HCT116 (cell line): ENCODE measurements around the gene ATXN7L2. TPM values are rescaled to one million over a fixed set of nuclear protein-coding genes. Genes with fewer than 3 reads are reported as not detected.

ENCODE experiments used
- ATAC-seq: fragments of 200-7000 bp; cut with Tn5 transposase; 2 replicates; pipeline ENCODE4 v1.9.1; 2020; ENCODE audit warnings: mild to moderate bottlenecking, moderate library complexity
- BruUV-seq: library from RNA; stranded (reverse); fragments of 400-500 nt; replicated peaks from 2 replicates; lab custom pipeline; 2021; lab: Mats Ljungman, UMichigan
- CTCF ChIA-PET: fragments of 300-600 bp; sonication (Branson Sonifier 250); formaldehyde crosslinking; loops from one replicate; lab custom pipeline; 2021; ENCODE audit warnings: antibody characterized with exemption; lab: Charles Lee
- POLR2A ChIA-PET: fragments of 300-600, 350-600 bp; sonication (Branson Sonifier 250); formaldehyde crosslinking; loops from one replicate; lab custom pipeline; 2021; ENCODE audit warnings: antibody characterized with exemption; lab: Charles Lee
- RAD21 ChIA-PET, 2 experiments: fragments of 300-600 bp; sonication (Branson Sonifier 250); formaldehyde crosslinking; loops; one replicate each; lab custom pipeline; 2023; ENCODE audit warnings: low total read pairs in 2 of 2; ENCODE audit not compliant: uncharacterized antibody in 2 of 2, unreplicated experiment in 2 of 2, low non-redundant PET in 1 of 2; lab: Charles Lee
- DNase-seq: peaks from one replicate; pipeline ENCODE4 v3.0.0-alpha.2; 2010; ENCODE audit warnings: low read depth, low spot score
- H2AFZ ChIP-seq: fragments of 200-600 bp; shearing (Covaris generic), sonication (generic); 2 replicates; pipeline ENCODE4 v1.6.1; 2017; ENCODE audit warnings: low read depth, mixed run types, mixed read lengths, antibody characterized with exemption, low read length; ENCODE audit not compliant: poor library complexity, severe bottlenecking
- H3K27ac ChIP-seq: 2 replicates; pipeline ENCODE4 v1.5.1; 2012; ENCODE audit warnings: low read depth, low read length
- H3K27me3 ChIP-seq: fragments of 200-600 bp; sonication (generic); 2 replicates; pipeline ENCODE4 v1.6.1; 2016; ENCODE audit warnings: mixed run types, low read length, mixed read lengths; ENCODE audit not compliant: insufficient read depth
- H3K36me3 ChIP-seq, 2 experiments: fragments of 200-500 bp in 1 of 2; fragments of 200-600 bp in 1 of 2; sonication (Bioruptor generic) in 1 of 2; sonication (generic) in 1 of 2; 2 replicates each; pipeline versions ENCODE4 v1.5.1 to v1.6.1; 2014 to 2016; ENCODE audit warnings: low read length in 2 of 2, inconsistent platforms in 1 of 2, mixed read lengths in 1 of 2, mixed run types in 1 of 2; ENCODE audit not compliant: insufficient read depth in 2 of 2, control insufficient read depth in 1 of 2
- H3K4me1 ChIP-seq, 2 experiments: fragments of 200-600 bp in 1 of 2; sonication (generic) in 1 of 2; 2 replicates each; pipeline versions ENCODE4 v1.5.1 to v1.6.1; 2012 to 2017; ENCODE audit warnings: low read length in 2 of 2, inconsistent platforms in 1 of 2, mild to moderate bottlenecking in 1 of 2, mixed read lengths in 1 of 2, mixed run types in 1 of 2, moderate library complexity in 1 of 2; ENCODE audit not compliant: insufficient read depth in 2 of 2, control insufficient read depth in 1 of 2
- H3K4me2 ChIP-seq: fragments of 200-600 bp; sonication (generic); 2 replicates; pipeline ENCODE4 v1.6.1; 2017; ENCODE audit warnings: mixed run types, low read length, mixed read lengths
- H3K4me3 ChIP-seq, 2 experiments: fragments of 200-600 bp in 1 of 2; sonication (generic) in 1 of 2; replicated peaks in 1 of 2; 2 replicates each; pipeline ENCODE4 v1.5.1; 2011 to 2016; ENCODE audit warnings: low read length in 2 of 2, control low read depth in 1 of 2, low read depth in 1 of 2, mild to moderate bottlenecking in 1 of 2, mixed read lengths in 1 of 2, mixed run types in 1 of 2
- H3K79me2 ChIP-seq: fragments of 200-600 bp; sonication (generic); 2 replicates; pipeline ENCODE4 v1.6.1; 2017; ENCODE audit warnings: mild to moderate bottlenecking, mixed run types, low read length, moderate library complexity, mixed read lengths; ENCODE audit not compliant: insufficient read depth
- H3K9ac ChIP-seq: fragments of 200-600 bp; sonication (generic); 2 replicates; pipeline ENCODE4 v1.6.1; 2016; ENCODE audit warnings: low read length, mixed read lengths
- H3K9me2 ChIP-seq: fragments of 200-600 bp; sonication (generic), shearing (Covaris generic); 2 replicates; pipeline ENCODE4 v1.6.1; 2017; ENCODE audit warnings: mixed run types, mild to moderate bottlenecking, moderate library complexity; ENCODE audit not compliant: insufficient read depth
- H3K9me3 ChIP-seq, 2 experiments: fragments of 200-500 bp in 1 of 2; fragments of 200-600 bp in 1 of 2; sonication (Bioruptor generic) in 1 of 2; sonication (generic) in 1 of 2; 2 replicates each; pipeline ENCODE4 v1.6.1; 2014 to 2017; ENCODE audit warnings: low read length in 2 of 2, mixed read lengths in 2 of 2, inconsistent platforms in 1 of 2, low read depth in 1 of 2, mild to moderate bottlenecking in 1 of 2, mixed run types in 1 of 2, moderate library complexity in 1 of 2; ENCODE audit not compliant: control insufficient read depth in 1 of 2, insufficient read depth in 1 of 2
- H4K20me1 ChIP-seq: fragments of 200-600 bp; sonication (generic), shearing (Covaris generic); 2 replicates; pipeline ENCODE4 v1.6.1; 2017; ENCODE audit warnings: mixed run types, mild to moderate bottlenecking, moderate library complexity; ENCODE audit not compliant: insufficient read depth
- ATF3 ChIP-seq: IDR thresholded peaks from 2 replicates; pipeline ENCODE4 v1.6.1; 2012
- CBX3 ChIP-seq: IDR thresholded peaks from 2 replicates; pipeline ENCODE4 v1.6.1; 2012; ENCODE audit warnings: low read depth
- ELF1 ChIP-seq: IDR thresholded peaks from 2 replicates; pipeline ENCODE4 v1.6.1; 2012; ENCODE audit warnings: low read depth, borderline replicate concordance
- EZH2 ChIP-seq: fragments of 200-600 bp; sonication (generic); IDR thresholded peaks from 2 replicates; pipeline ENCODE4 v1.6.1; 2017; ENCODE audit warnings: antibody characterized with exemption, mixed run types
- FOSL1 ChIP-seq: IDR thresholded peaks from 2 replicates; pipeline ENCODE4 v1.6.1; 2012; ENCODE audit warnings: low read depth
- JUND ChIP-seq: IDR thresholded peaks from 2 replicates; pipeline ENCODE4 v1.6.1; 2012
- MAX ChIP-seq: IDR thresholded peaks from 2 replicates; pipeline ENCODE4 v1.6.1; 2012
- POLR2A ChIP-seq: IDR thresholded peaks from 2 replicates; pipeline ENCODE4 v1.7.0; 2011; ENCODE audit warnings: borderline replicate concordance; ENCODE audit not compliant: insufficient read depth, insufficient read length; ENCODE audit errors: extremely low read depth
- POLR2AphosphoS5 ChIP-seq: IDR thresholded peaks from 2 replicates; pipeline ENCODE4 v1.6.1; 2011; ENCODE audit warnings: mild to moderate bottlenecking, low read depth, low read length, moderate library complexity
- SP1 ChIP-seq: IDR thresholded peaks from 2 replicates; pipeline ENCODE4 v1.6.1; 2012; ENCODE audit warnings: low read depth
- SRF ChIP-seq: IDR thresholded peaks from 2 replicates; pipeline ENCODE4 v1.6.1; 2012; ENCODE audit warnings: low read depth
- TCF7L2 ChIP-seq: IDR thresholded peaks from 2 replicates; pipeline ENCODE4 v1.7.0; 2011; ENCODE audit warnings: borderline replicate concordance, inconsistent platforms; ENCODE audit not compliant: insufficient read depth, insufficient read length; ENCODE audit errors: extremely low read depth
- YY1 ChIP-seq: IDR thresholded peaks from 2 replicates; pipeline ENCODE4 v1.6.1; 2011; ENCODE audit warnings: low read length, low read depth, moderate library complexity, mild to moderate bottlenecking; ENCODE audit not compliant: insufficient replicate concordance; ENCODE audit errors: extremely low read depth
- ZNF274 ChIP-seq: fragments of 200-500 bp; sonication (Bioruptor generic); IDR thresholded peaks from 2 replicates; pipeline ENCODE4 v1.6.1; 2014; ENCODE audit warnings: mild to moderate bottlenecking, low read depth, low read length, inconsistent platforms
- intact Hi-C: fragments of 100-400 bp; cut with micrococcal nuclease; formaldehyde crosslinking; loops from 2 replicates; pipeline ENCODE4 v1.10.0; 2022
- total RNA-seq: library from RNA; stranded (reverse); gene quantifications from one replicate; pipeline ENCODE4 v1.2.1, GENCODE V29; 2021; ENCODE audit not compliant: unreplicated experiment

ATXN7L2 gene
- total RNA-seq, 1 experiment from 2014 or later = 7.2 TPM

GRCh38 chr1:109441069-109441468, 42.6 kb upstream of the ATXN7L2 start:
- H3K36me3 ChIP-seq = no peaks in the 10 kb centered on the region
- intact Hi-C loops = no loop called here
- DNase-seq = no peak
- POLR2A ChIA-PET = no interaction called here
- ATAC-seq = no peak
- H3K4me2 ChIP-seq = no peak overlapping the region
- no peak overlapping the region for H3K4me3 ChIP-seq
- H3K9me3 ChIP-seq = no peaks in the 10 kb centered on the region
- no peak for TF ChIP-seq EZH2
- TF ChIP-seq MAX = no peak
- no peak for TF ChIP-seq ZNF274
- no peak for TF ChIP-seq FOSL1
- no peak for TF ChIP-seq SP1
- no peak for TF ChIP-seq TCF7L2
- no peak for TF ChIP-seq JUND
- no peak for TF ChIP-seq CBX3
- TF ChIP-seq, all 23 proteins: peak for 0
- H3K79me2 ChIP-seq = no peaks in the 10 kb centered on the region
- no peaks in the 10 kb centered on the region for H3K27me3 ChIP-seq
- CTCF ChIA-PET = no interaction called here
- H3K9ac ChIP-seq = no peak overlapping the region
- RAD21 ChIA-PET = no interaction called here
- H3K27ac ChIP-seq = no peak overlapping the region
- H3K9me2 ChIP-seq = no peaks in the 10 kb centered on the region
- no peaks in the 10 kb centered on the region for H4K20me1 ChIP-seq
- H2AFZ ChIP-seq = no peak overlapping the region
- no TSS peak for BruUV-seq
- H3K4me1 ChIP-seq = peaks cover 6 to 21% of the 10 kb centered on the region in 2 experiments

- Histone ChIP-seq H3K79me2 (no peaks in the 10 kb centered on the region), H3K27me3 (no peaks in the 10 kb centered on the region), H3K9ac (no peak overlapping the region), H2AFZ (no peak overlapping the region), H3K4me1 (peaks cover 5 to 17% of the 10 kb centered on the region in 2 experiments), H3K9me2 (no peaks in the 10 kb centered on the region), H3K36me3 (no peaks in the 10 kb centered on the region), H3K4me2 (no peak overlapping the region), H4K20me1 (no peaks in the 10 kb centered on the region), H3K4me3 (no peak overlapping the region), H3K27ac (no peak overlapping the region), H3K9me3 (no peaks in the 10 kb centered on the region)
- CTCF ChIA-PET = no interaction called here
- no peak for TF ChIP-seq TCF7L2
- no peak for TF ChIP-seq POLR2AphosphoS5
- TF ChIP-seq SRF = no peak
- TF ChIP-seq MAX = no peak
- no peak for TF ChIP-seq POLR2A
- TF ChIP-seq YY1 = no peak
- TF ChIP-seq JUND = no peak
- no peak for TF ChIP-seq ATF3
- no peak for TF ChIP-seq EZH2
- no peak for TF ChIP-seq ELF1
- no peak for TF ChIP-seq ZNF274
- ATAC-seq (no peak), DNase-seq (no peak)
- BruUV-seq = no TSS peak
- intact Hi-C loops = no loop called here
- RAD21 ChIA-PET = no interaction called here
- POLR2A ChIA-PET = no interaction called here
Measured at GRCh38 chr1:109443476-109443875, 40.2 kb upstream of the ATXN7L2 start.
